ENCODE measurements around the gene PTPRN2.
"Not testable (repeated sequence)": the region's sequence is repeated elsewhere in the genome, so short reads cannot be mapped to it uniquely, and the experiment has no call there.

PTPRN2 gene

DNA sequence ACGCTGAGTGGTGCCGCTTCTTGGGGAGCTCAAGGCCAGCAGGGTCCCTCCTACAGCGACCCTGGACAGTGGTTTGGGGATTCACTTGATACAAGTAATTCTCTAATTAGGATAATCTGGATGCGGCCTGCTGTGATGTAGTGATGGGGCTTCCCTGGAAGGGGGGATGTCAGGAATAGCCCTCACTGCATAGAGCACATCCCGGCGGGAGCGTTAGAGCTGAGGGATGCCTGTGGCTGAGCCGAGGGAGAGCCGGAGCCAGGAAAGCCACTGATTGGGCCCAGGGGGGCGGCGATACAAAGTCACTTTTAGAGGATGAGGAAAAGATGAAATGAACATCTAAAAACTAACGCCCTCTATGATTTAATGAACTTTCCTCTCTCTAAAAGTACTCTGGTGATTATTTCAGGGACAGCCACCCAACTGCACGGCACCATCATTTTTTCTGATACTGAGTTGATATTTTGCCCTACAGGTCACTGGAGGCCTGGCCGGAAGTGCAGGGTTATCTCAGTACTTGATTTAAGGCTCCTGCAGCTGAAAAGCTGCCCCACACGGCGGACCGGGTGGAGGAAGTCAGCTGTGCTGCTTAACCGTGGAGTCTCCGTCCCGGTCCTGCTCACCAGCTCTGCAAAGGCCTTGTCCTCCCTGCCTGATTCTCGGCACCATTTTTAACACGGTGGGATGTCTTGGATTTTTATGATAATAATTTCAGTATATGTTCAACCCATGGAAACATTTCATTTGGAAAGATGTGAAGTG is 732.0 kb downstream of the PTPRN2 start:
- no peak overlapping the region for H3K9ac ChIP-seq (ENCODE audit: low read length)
- no peaks in the 10 kb centered on the region for H3K4me1 ChIP-seq (ENCODE audit: control insufficient read depth, insufficient read depth, low read length)
- H3K27me3 ChIP-seq (ENCODE audit: control insufficient read depth, insufficient read depth, low read length), result no peaks in the 10 kb centered on the region
- no peak overlapping the region for H3K4me3 ChIP-seq (ENCODE audit: low read length)
- H3K27ac ChIP-seq (ENCODE audit: low read depth, low read length), result no peak overlapping the region
- no peaks in the 10 kb centered on the region for H3K36me3 ChIP-seq (ENCODE audit: control insufficient read depth, insufficient read depth, low read length)

DNA sequence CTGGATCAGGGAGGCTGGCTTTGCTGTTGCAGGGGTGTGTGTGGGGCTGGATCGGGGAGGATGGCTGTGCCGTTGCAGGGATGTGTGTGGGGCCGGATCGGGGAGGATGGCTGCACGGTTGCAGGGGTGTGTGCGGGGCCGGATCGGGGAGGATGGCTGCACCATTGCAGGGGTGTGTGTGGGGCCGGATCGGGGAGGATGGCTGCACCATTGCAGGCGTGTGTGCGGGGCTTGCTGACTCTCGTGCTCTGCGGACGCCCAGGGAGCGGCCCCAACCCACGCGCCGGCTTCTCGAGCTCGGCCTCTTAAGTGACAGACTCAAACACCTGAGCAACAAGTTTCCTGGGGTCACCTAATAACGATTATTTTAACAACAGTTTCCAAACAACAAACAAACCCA is 732.6 kb downstream of the PTPRN2 start:
- no peaks in the 10 kb centered on the region for H3K4me1 ChIP-seq (ENCODE audit: control insufficient read depth, insufficient read depth, low read length)
- no peak overlapping the region for H3K4me3 ChIP-seq (ENCODE audit: low read length)
- H3K27ac ChIP-seq (ENCODE audit: low read depth, low read length), result no peak overlapping the region
- H3K27me3 ChIP-seq (ENCODE audit: control insufficient read depth, insufficient read depth, low read length), result no peaks in the 10 kb centered on the region
- no peak overlapping the region for H3K9ac ChIP-seq (ENCODE audit: low read length)
- no peaks in the 10 kb centered on the region for H3K36me3 ChIP-seq (ENCODE audit: control insufficient read depth, insufficient read depth, low read length)

DNA sequence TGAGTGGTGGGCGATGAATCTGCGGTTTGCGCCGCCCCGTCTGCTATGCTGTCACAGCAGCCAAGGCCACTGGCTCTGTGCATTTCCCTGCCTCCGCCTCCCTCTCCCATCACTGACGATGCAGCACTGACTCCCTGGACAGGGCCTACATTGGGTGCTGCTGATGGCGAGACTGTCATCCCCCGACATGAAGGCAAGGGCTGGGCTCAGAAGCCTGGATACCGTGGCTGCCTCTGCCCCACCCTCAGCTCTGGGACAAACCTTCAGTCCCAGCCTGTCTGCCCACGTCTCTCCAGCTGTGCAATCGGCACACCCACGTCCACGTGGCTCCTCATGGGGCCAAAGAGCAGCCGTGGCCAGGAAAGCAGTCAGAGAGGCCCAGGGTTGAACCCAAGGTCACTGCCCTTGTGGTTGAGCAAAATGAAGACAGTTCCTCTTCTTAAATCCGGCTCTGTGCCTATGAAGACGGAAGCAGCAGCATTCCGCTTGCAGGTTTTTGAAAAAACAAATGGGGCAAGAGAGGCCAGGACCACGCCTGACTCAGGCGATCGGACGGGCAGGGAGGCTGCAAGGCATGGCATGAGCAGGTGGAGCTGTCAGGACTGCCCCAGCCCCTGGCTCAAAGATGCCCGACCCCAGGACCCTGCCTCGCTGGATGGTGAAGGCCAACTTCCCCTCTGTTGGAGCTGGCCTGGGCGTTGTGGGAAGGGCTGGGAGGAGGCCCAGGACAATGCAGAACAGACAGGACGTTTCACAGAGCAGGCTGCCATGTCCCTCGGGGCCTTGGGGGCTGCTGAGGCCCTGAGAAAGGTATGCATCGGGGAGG is 733.3 kb downstream of the PTPRN2 start:
- H3K4me1 ChIP-seq (ENCODE audit: control insufficient read depth, insufficient read depth, low read length), result no peaks in the 10 kb centered on the region
- H3K9ac ChIP-seq (ENCODE audit: low read length), result no peak overlapping the region
- H3K36me3 ChIP-seq (ENCODE audit: control insufficient read depth, insufficient read depth, low read length), result no peaks in the 10 kb centered on the region
- no peak overlapping the region for H3K4me3 ChIP-seq (ENCODE audit: low read length)
- H3K27me3 ChIP-seq (ENCODE audit: control insufficient read depth, insufficient read depth, low read length), result no peaks in the 10 kb centered on the region
- H3K27ac ChIP-seq (ENCODE audit: low read depth, low read length), result no peak overlapping the region

DNA sequence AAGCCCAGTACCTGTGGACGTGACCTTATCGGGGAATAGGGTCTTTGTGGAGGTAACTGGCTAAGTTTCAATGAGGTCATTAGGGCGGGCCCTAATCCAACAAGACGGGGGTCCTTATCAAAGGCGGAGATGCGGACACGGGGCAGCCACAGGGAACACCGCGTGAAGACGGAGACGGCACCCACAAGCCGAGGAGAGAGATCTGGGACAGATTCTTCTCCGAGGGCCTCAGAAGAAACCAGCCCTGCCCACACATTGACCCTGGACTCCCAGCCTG is 733.9 kb downstream of the PTPRN2 start:
- no peaks in the 10 kb centered on the region for H3K4me1 ChIP-seq (ENCODE audit: control insufficient read depth, insufficient read depth, low read length)
- H3K36me3 ChIP-seq (ENCODE audit: control insufficient read depth, insufficient read depth, low read length), result no peaks in the 10 kb centered on the region
- H3K4me3 ChIP-seq (ENCODE audit: low read length), result no peak overlapping the region
- no peak overlapping the region for H3K27ac ChIP-seq (ENCODE audit: low read depth, low read length)
- H3K9ac ChIP-seq (ENCODE audit: low read length), result no peak overlapping the region
- H3K27me3 ChIP-seq (ENCODE audit: control insufficient read depth, insufficient read depth, low read length), result no peaks in the 10 kb centered on the region

DNA sequence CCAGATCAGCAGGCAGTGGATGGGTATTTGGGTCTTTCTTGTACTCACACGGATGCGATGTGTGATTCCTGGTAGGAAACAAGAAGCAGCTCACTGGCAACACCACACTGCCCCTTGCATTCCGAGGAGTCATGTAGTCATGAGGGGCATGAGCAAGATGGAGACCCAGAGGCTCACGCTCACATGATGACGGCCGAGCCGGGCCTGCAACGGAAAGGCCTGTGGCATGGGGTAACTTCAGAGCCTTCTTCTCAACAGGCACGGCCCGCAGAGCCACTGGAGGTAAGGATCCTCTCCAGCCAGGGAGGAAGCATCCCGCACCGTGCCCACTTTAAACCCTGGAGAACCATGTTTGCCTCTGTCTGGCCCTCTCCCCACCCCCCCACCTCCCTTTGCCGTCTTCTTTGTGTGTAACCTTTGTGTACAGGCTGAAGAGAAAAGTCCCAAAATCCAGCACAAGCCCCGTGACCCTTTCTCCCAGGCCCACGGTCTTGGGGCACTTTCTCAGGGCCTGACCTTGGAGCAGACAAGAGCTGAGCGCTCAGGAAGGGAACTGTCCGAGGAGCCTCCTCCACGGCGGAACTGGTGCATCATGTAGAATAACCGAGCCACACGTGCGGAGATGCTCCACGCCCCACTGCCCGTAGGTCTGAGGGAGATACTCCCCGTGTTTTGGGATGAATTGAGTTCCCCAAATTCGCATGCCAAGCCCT is 734.4 kb downstream of the PTPRN2 start:
- Histone ChIP-seq H3K4me1 (ENCODE audit: control insufficient read depth, insufficient read depth, low read length) (no peaks in the 10 kb centered on the region), H3K27me3 (ENCODE audit: control insufficient read depth, insufficient read depth, low read length) (no peaks in the 10 kb centered on the region), H3K36me3 (ENCODE audit: control insufficient read depth, insufficient read depth, low read length) (no peaks in the 10 kb centered on the region), H3K9ac (ENCODE audit: low read length) (no peak overlapping the region), H3K27ac (ENCODE audit: low read depth, low read length) (no peak overlapping the region), H3K4me3 (ENCODE audit: low read length) (no peak overlapping the region)

DNA sequence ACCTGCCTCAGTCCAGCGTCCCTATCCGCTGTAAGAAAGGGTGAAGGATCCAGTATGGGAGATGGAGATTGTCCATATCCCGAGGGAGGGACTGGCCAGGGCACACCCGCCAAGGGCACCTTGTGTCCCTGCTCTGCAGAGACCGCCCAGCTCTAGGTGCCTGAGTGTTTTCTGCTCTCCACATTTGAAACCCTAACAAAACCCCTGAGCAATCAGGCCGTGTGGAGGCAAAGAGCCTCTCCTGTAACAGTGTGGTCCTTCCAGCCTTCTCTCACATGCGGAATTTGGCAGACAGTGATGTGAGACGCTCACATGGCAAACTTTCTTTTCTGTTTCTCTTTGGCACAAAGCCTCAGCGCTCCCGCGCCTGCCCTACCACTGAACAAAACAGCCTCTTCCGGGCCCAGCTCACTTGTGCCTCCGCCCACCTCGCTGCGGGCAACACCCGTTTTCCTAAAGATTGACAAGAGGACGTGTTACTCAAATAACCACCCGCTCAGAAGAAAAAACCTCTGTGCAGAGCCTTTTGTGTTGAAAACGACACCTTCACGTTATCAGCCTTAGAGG is 736.0 kb downstream of the PTPRN2 start:
- H3K36me3 ChIP-seq (ENCODE audit: control insufficient read depth, insufficient read depth, low read length), result no peaks in the 10 kb centered on the region
- no peak overlapping the region for H3K27ac ChIP-seq (ENCODE audit: low read depth, low read length)
- H3K4me3 ChIP-seq (ENCODE audit: low read length), result peak overlapping the region; percentile 21
- no peaks in the 10 kb centered on the region for H3K4me1 ChIP-seq (ENCODE audit: control insufficient read depth, insufficient read depth, low read length)
- no peaks in the 10 kb centered on the region for H3K27me3 ChIP-seq (ENCODE audit: control insufficient read depth, insufficient read depth, low read length)
- H3K9ac ChIP-seq (ENCODE audit: low read length), result no peak overlapping the region

DNA sequence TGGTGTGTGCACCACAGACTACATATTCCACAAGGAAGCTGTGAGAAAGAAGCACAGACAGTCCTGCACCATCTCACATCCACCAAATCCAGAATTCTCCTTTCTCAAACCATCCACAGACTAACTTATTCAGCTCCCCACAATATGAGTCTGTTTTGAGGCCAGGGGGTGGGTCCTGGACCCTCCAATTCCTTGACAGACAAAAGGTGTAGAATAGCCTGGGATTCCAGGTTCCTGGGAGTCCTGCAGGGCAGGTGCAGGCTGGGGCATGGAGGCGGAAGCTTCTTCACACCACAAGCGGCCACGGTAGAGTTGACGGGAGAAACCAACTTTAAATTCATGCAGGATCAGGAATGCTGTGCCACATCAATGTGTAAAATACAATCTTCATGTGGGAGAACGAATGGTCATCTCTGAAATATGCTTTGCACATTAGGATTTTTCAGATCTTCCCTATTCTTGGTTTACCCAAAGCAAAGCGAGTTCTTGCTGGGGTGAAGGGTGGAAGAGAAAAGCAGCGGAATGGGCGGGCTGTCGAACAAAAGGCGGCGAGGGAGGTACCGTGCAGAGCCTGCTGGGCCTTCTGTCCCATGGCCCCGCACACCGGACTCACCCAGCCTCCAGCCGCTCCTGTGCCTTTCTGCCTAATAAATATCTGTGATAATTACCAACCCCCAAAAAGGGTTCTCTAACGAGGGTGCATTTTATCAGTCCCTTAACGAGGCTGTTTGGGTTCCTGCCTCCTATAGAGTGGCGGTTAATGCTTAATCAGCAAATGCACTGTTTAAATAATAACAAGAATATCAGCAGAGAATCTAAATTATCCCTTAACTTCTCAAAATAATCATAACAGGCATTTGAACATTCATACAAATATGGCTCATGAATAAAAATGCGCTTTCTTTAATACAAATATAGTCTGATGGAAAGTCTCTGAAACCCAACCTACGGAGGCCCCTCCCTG is 736.9 kb downstream of the PTPRN2 start:
- H3K4me3 ChIP-seq (ENCODE audit: low read length), result no peak overlapping the region
- H3K4me1 ChIP-seq (ENCODE audit: control insufficient read depth, insufficient read depth, low read length), result no peaks in the 10 kb centered on the region
- no peaks in the 10 kb centered on the region for H3K36me3 ChIP-seq (ENCODE audit: control insufficient read depth, insufficient read depth, low read length)
- no peaks in the 10 kb centered on the region for H3K27me3 ChIP-seq (ENCODE audit: control insufficient read depth, insufficient read depth, low read length)
- H3K9ac ChIP-seq (ENCODE audit: low read length), result no peak overlapping the region
- H3K27ac ChIP-seq (ENCODE audit: low read depth, low read length), result no peak overlapping the region

DNA sequence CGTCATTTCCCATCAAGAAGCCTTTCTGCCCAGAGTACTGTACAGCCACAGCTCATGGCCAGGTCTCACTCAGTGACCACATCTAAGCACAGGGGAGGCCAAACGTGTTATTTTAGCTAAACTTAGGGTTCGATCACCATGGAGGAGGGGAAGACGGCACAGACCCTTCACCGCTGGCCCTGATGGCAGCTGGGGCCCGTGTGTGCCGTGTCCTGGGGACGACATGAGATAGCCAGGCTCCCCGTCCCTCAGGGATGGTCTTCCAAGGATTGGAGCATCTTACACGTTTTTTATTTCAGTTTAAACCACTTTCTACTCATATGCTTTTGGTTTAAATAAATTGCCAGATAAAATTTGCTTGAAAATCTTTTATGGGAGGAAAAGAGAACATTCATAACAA is 737.9 kb downstream of the PTPRN2 start:
- H3K9ac ChIP-seq (ENCODE audit: low read length), result no peak overlapping the region
- H3K4me1 ChIP-seq (ENCODE audit: control insufficient read depth, insufficient read depth, low read length), result no peaks in the 10 kb centered on the region
- H3K27me3 ChIP-seq (ENCODE audit: control insufficient read depth, insufficient read depth, low read length), result no peaks in the 10 kb centered on the region
- H3K36me3 ChIP-seq (ENCODE audit: control insufficient read depth, insufficient read depth, low read length), result no peaks in the 10 kb centered on the region
- no peak overlapping the region for H3K27ac ChIP-seq (ENCODE audit: low read depth, low read length)
- H3K4me3 ChIP-seq (ENCODE audit: low read length), result no peak overlapping the region

DNA sequence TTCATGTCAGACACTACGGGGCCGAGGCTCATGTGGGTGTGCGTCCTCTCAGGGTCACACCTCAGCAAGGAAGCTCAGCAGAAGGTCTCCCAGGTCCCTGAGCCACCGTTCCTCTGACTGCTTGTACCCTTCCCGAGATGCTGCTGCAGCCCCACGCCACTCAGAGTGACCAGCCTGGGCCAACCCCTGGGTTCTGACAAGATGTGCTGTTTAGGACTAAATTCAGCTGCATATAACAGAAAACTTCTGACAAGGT is 738.4 kb downstream of the PTPRN2 start:
- H3K4me3 ChIP-seq (ENCODE audit: low read length), result no peak overlapping the region
- H3K4me1 ChIP-seq (ENCODE audit: control insufficient read depth, insufficient read depth, low read length), result no peaks in the 10 kb centered on the region
- no peaks in the 10 kb centered on the region for H3K36me3 ChIP-seq (ENCODE audit: control insufficient read depth, insufficient read depth, low read length)
- H3K9ac ChIP-seq (ENCODE audit: low read length), result no peak overlapping the region
- no peaks in the 10 kb centered on the region for H3K27me3 ChIP-seq (ENCODE audit: control insufficient read depth, insufficient read depth, low read length)
- H3K27ac ChIP-seq (ENCODE audit: low read depth, low read length), result no peak overlapping the region

DNA sequence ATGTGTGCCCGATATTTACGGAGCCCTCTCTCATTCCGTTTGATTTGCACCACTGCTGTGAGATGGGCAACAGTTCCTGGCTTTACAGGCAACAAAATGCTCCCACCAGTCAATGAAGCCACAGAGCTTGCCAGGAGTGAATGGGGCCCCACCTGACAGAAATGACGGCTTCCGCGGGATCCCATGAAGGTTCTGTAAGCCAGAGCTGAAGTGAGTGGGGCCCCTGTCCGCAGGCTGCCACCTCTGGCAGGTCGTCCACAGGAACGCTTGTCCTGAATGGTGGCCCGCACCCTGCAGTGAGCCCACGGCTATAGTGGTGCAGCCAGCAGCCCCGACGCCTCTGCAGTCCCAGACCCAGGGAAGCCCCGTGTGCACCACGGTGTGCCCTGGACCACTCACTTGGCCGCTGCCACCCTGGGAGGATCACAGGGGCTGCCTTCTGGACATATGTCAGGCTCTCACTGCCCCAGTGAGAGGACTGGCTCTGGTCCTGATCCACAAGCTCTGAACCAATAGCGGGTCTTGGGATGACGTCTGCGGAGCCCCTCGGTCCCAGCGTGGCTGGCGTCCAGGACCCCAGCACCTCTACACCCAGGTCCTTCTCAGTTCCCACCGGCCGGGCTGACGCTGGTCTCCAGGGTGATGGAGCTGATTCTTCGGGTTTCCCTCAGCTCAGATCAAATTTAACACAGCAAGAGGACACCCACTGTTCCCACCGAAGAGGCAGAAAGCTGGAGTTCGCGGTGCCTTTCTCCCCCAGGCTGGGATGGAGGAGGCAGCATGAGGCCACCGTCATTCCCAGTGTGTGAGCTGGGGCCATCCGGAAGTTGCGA is 738.9 kb downstream of the PTPRN2 start:
- Histone ChIP-seq H3K4me3 (ENCODE audit: low read length) (no peak overlapping the region), H3K27ac (ENCODE audit: low read depth, low read length) (no peak overlapping the region), H3K9ac (ENCODE audit: low read length) (no peak overlapping the region), H3K27me3 (ENCODE audit: control insufficient read depth, insufficient read depth, low read length) (no peaks in the 10 kb centered on the region), H3K36me3 (ENCODE audit: control insufficient read depth, insufficient read depth, low read length) (no peaks in the 10 kb centered on the region), H3K4me1 (ENCODE audit: control insufficient read depth, insufficient read depth, low read length) (no peaks in the 10 kb centered on the region)

DNA sequence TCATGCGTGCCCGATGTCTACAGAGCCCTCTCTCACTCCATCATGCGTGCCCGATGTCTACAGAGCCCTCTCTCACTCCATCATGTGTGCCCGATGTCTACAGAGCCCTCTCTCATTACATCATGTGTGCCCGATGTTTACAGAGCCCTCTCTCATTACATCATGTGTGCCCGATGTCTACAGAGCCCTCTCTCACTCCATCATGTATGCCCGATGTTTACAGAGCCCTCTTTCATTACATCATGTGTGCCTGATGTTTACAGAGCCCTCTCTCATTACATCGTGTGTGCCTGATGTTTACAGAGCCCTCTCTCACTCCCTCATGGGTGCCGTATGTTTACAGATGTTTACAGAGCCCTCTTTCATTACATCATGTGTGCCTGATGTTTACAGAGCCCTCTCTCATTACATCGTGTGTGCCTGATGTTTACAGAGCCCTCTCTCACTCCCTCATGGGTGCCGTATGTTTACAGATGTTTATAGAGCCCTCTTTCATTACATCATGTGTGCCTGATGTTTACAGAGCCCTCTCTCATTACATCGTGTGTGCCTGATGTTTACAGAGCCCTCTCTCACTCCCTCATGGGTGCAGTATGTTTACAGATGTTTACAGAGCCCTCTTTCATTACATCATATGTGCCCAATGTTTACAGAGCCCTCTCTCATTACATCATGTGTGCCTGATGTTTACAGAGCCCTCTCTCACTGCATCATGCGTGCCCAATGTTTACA is 739.7 kb downstream of the PTPRN2 start:
- not testable (repeated sequence) for H3K27me3 ChIP-seq (ENCODE audit: control insufficient read depth, insufficient read depth, low read length); H3K9ac ChIP-seq (ENCODE audit: low read length); H3K36me3 ChIP-seq (ENCODE audit: control insufficient read depth, insufficient read depth, low read length); H3K27ac ChIP-seq (ENCODE audit: low read depth, low read length); H3K4me3 ChIP-seq (ENCODE audit: low read length); H3K4me1 ChIP-seq (ENCODE audit: control insufficient read depth, insufficient read depth, low read length)
